A673 (cell line): ENCODE measurements around the gene HBZ. TPM values are rescaled to one million over a fixed set of nuclear protein-coding genes. Genes with fewer than 3 reads are reported as not detected.

ENCODE experiments used
- BruUV-seq: library from RNA; stranded (reverse); fragments of 400-500 nt; replicated peaks from 2 replicates; lab custom pipeline; 2021; lab: Mats Ljungman, UMichigan
- CTCF ChIA-PET: fragments of 300-600 bp; sonication (Branson Sonifier 250); formaldehyde crosslinking; loops from one replicate; lab custom pipeline; 2022; ENCODE audit warnings: antibody characterized with exemption; lab: Charles Lee
- POLR2A ChIA-PET: fragments of 300-600 bp; sonication (Branson Sonifier 250); formaldehyde crosslinking; loops from one replicate; lab custom pipeline; 2022; ENCODE audit warnings: antibody characterized with exemption; ENCODE audit not compliant: low non-redundant PET; lab: Charles Lee
- DNase-seq: peaks from one replicate; pipeline ENCODE4 v3.0.0-alpha.2; 2015; ENCODE audit warnings: low spot score
- H3K27ac ChIP-seq: fragments of 200-600 bp; sonication (generic); 2 replicates; pipeline ENCODE4 v1.5.1; 2016; ENCODE audit warnings: mixed run types, low read depth, mild to moderate bottlenecking, mixed read lengths, antibody characterized with exemption, low read length; ENCODE audit not compliant: poor library complexity, severe bottlenecking
- H3K27me3 ChIP-seq: fragments of 200-600 bp; sonication (generic); replicated peaks from 2 replicates; pipeline ENCODE4 v1.6.1; 2017; ENCODE audit warnings: mixed run types, low read depth, mild to moderate bottlenecking, mixed read lengths, antibody characterized with exemption, low read length; ENCODE audit not compliant: insufficient read depth, poor library complexity
- H3K36me3 ChIP-seq: fragments of 200-600 bp; sonication (generic); 2 replicates; pipeline ENCODE4 v1.6.1; 2016; ENCODE audit warnings: mixed run types, mild to moderate bottlenecking, mixed read lengths, antibody characterized with exemption, low read length; ENCODE audit not compliant: insufficient read depth, poor library complexity, severe bottlenecking
- H3K4me1 ChIP-seq: fragments of 200-600 bp; sonication (generic); 2 replicates; pipeline ENCODE4 v1.6.1; 2017; ENCODE audit warnings: mixed run types, mild to moderate bottlenecking, mixed read lengths, antibody characterized with exemption, low read length; ENCODE audit not compliant: insufficient read depth, poor library complexity, severe bottlenecking
- H3K4me3 ChIP-seq: fragments of 200-600 bp; sonication (generic); 2 replicates; pipeline ENCODE4 v1.5.1; 2016; ENCODE audit warnings: low read depth, mixed run types, mild to moderate bottlenecking, mixed read lengths, low read length; ENCODE audit not compliant: poor library complexity, severe bottlenecking
- H3K9me3 ChIP-seq: fragments of 200-600 bp; sonication (generic); 2 replicates; pipeline ENCODE4 v1.6.1; 2016; ENCODE audit warnings: mixed run types, low read depth, mild to moderate bottlenecking, mixed read lengths, antibody characterized with exemption, low read length; ENCODE audit not compliant: poor library complexity, severe bottlenecking
- CTCF ChIP-seq: fragments of 300-800, 200-600 bp; sonication (generic); conservative IDR thresholded peaks from 2 replicates; pipeline ENCODE4 v1.5.1; 2017; ENCODE audit warnings: low read depth, mild to moderate bottlenecking, antibody characterized with exemption, low read length, moderate library complexity, mixed read lengths
- EZH2 ChIP-seq: fragments of 200-600 bp; sonication (generic); IDR thresholded peaks from 2 replicates; pipeline ENCODE4 v1.6.1; 2017; ENCODE audit warnings: borderline replicate concordance, low read depth, mild to moderate bottlenecking, mixed read lengths, antibody characterized with exemption, low read length; ENCODE audit not compliant: poor library complexity, severe bottlenecking
- intact Hi-C: fragments of 100-400 bp; cut with micrococcal nuclease; formaldehyde crosslinking; loops from one replicate; pipeline ENCODE4 v1.10.0; 2022; ENCODE audit not compliant: unreplicated experiment
- total RNA-seq: library from RNA; stranded (reverse); gene quantifications from 2 replicates; pipeline ENCODE4 v1.2.3, GENCODE V29; 2021

Gene HBZ
- total RNA-seq, 1 experiment from 2014 or later, result not detected

GRCh38 chr16:189604-190186 lies 37.3 kb downstream of the HBZ start:
- DNase-seq, result no peak
- Histone ChIP-seq H3K36me3 (peaks cover 70% of the 10 kb centered on the region), H3K27me3 (no peaks in the 10 kb centered on the region), H3K4me1 (no peaks in the 10 kb centered on the region), H3K4me3 (no peak overlapping the region), H3K27ac (no peak overlapping the region), H3K9me3 (no peaks in the 10 kb centered on the region)
- ChIA-PET CTCF (no interaction called here), POLR2A (no interaction called here)
- TF ChIP-seq EZH2 (no peak), CTCF (no peak)
- BruUV-seq, result no TSS peak
- intact Hi-C loops, result no loop called here

DNA sequence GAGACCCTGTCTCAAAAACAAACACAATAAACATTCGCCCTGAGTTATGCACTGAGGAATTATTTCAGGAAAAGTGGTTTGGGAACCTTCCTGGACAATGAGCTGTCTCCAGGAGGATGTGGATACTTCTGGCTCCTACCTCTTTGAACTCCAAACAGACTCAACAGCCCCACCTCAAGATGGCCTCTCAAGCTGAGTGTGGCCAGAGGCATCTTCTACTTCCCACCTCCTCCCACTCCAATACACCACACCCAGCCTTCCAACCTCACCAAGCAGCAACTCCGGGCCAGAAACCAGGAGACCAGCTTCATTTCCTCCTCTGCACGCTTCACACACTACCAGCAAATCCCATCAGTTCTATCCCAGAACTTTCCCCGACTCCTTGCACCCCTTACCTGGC lies 39.4 kb downstream of the HBZ start:
- Histone ChIP-seq H3K4me1 (no peaks in the 10 kb centered on the region), H3K4me3 (no peak overlapping the region), H3K27me3 (no peaks in the 10 kb centered on the region), H3K27ac (no peak overlapping the region), H3K36me3 (peaks cover 90% of the 10 kb centered on the region), H3K9me3 (no peaks in the 10 kb centered on the region)
- no peak for DNase-seq
- ChIA-PET POLR2A (no interaction called here), CTCF (no interaction called here)
- BruUV-seq, result no TSS peak
- intact Hi-C loops, result no loop called here
- TF ChIP-seq EZH2 (no peak), CTCF (no peak)

DNA sequence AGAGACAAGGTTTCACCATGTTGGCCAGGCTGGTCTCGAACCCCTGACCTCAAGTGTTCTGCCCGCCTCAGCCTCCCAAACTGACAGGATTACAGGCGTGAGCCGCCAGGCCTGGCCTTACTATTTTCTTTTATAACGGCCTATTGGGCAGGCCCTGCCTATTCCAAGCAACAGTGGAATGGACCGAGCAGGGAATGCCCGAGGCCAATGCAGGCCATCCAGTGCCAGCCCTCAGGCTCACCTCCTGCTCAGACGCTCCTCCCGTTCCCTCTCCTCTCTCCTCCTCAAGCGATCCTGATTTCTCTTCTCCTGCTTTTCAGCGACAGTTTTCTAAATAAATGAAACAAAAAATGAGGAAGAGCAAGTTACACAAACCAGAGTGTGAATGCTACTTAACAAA lies 40.2 kb downstream of the HBZ start:
- TF ChIP-seq EZH2, result no peak
- no peak for TF ChIP-seq CTCF
- H3K9me3 ChIP-seq, result no peaks in the 10 kb centered on the region
- DNase-seq, result no peak
- no peak overlapping the region for H3K4me3 ChIP-seq
- no peaks in the 10 kb centered on the region for H3K4me1 ChIP-seq
- no peaks in the 10 kb centered on the region for H3K27me3 ChIP-seq
- no TSS peak for BruUV-seq
- ChIA-PET POLR2A (interaction anchor here (0.6 kb wide), 1 partner anchor 9 kb away, joined by 18 read pairs; no protein-coding TSS in a partner anchor), CTCF (no interaction called here)
- no peak overlapping the region for H3K27ac ChIP-seq
- peaks cover 94% of the 10 kb centered on the region for H3K36me3 ChIP-seq
- intact Hi-C loops, result no loop called here
